Endodermal cell (in vitro differentiated cells): ENCODE data around the gene ANKS1B. TPM values are rescaled to one million over a fixed set of nuclear protein-coding genes. Genes with fewer than 3 reads are reported as not detected.

Source experiments
- DNase-seq: peaks from one replicate; pipeline ENCODE4 v3.0.0-alpha.2; 2017
- H3K27ac ChIP-seq: 2 replicates; pipeline ENCODE4 v1.5.1; 2013; ENCODE audit warnings: mild to moderate bottlenecking, low read depth, low read length, moderate library complexity
- H3K27me3 ChIP-seq: 2 replicates; pipeline ENCODE4 v1.6.1; 2013; ENCODE audit warnings: mild to moderate bottlenecking, low read length, moderate library complexity; ENCODE audit not compliant: insufficient read depth, control insufficient read depth, poor library complexity, severe bottlenecking
- H3K36me3 ChIP-seq: 2 replicates; pipeline ENCODE4 v1.7.0; 2013; ENCODE audit warnings: mild to moderate bottlenecking, low read length, moderate library complexity; ENCODE audit not compliant: control insufficient read depth, insufficient read depth
- H3K4me1 ChIP-seq: one replicate; pipeline ENCODE4 v1.7.0; 2013; ENCODE audit warnings: low read length; ENCODE audit not compliant: control insufficient read depth, insufficient read depth
- H3K4me3 ChIP-seq: 2 replicates; pipeline ENCODE4 v1.5.1; 2013; ENCODE audit warnings: mild to moderate bottlenecking, low read length, moderate library complexity
- H3K9ac ChIP-seq: 2 replicates; pipeline ENCODE4 v1.6.1; 2013; ENCODE audit warnings: mild to moderate bottlenecking, low read length, moderate library complexity; ENCODE audit not compliant: poor library complexity, severe bottlenecking; ENCODE audit errors: extremely low read depth
- H3K9me3 ChIP-seq: 2 replicates; pipeline ENCODE4 v1.6.1; 2013; ENCODE audit warnings: mild to moderate bottlenecking, low read length, moderate library complexity; ENCODE audit not compliant: control insufficient read depth
- H3K27ac Mint-ChIP-seq: 2 replicates; pipeline ENCODE4 v1.8.0; 2020; ENCODE audit warnings: mixed read lengths
- H3K27me3 Mint-ChIP-seq: 2 replicates; pipeline ENCODE4 v1.8.0; 2021; ENCODE audit warnings: mild to moderate bottlenecking, mixed read lengths; ENCODE audit not compliant: insufficient read depth
- H3K36me3 Mint-ChIP-seq: 2 replicates; pipeline ENCODE4 v1.8.0; 2020; ENCODE audit warnings: low read depth, mixed read lengths
- H3K4me1 Mint-ChIP-seq: 2 replicates; pipeline ENCODE4 v1.8.0; 2020; ENCODE audit warnings: mixed read lengths
- H3K4me3 Mint-ChIP-seq: 2 replicates; pipeline ENCODE4 v1.8.0; 2020; ENCODE audit warnings: mild to moderate bottlenecking, moderate library complexity, mixed read lengths
- H3K9me3 Mint-ChIP-seq: 2 replicates; pipeline ENCODE4 v1.8.0; 2020; ENCODE audit warnings: mild to moderate bottlenecking, mixed read lengths
- CTCF ChIP-seq: fragments of 200-600 bp; sonication (generic); conservative IDR thresholded peaks from 2 replicates; pipeline ENCODE4 v1.5.0; 2021; ENCODE audit warnings: antibody characterized with exemption, mild to moderate bottlenecking
- WGBS, 2 experiments: methylation state at CpG; one replicate each; pipeline versions ENCODE4 v1.1.5 to v1.1.7; 2013; ENCODE audit warnings: missing lambda C conversion rate in 2 of 2, mixed read lengths in 1 of 2; ENCODE audit not compliant: insufficient coverage in 1 of 2, insufficient read length in 1 of 2; 5-methylcytosine and 5-hydroxymethylcytosine counted together
- total RNA-seq, 2 donors: library from RNA; stranded (reverse); fragmentation: NEBNext Ultra II Directional in 1 of 2; extraction: Animal tissue kit (Norgen Biotek cat#: 25700) in 1 of 2; gene quantifications; 2 replicates in 1 of 2; 3 replicates in 1 of 2; pipeline ENCODE4 v1.2.1, GENCODE V29; 2021

Gene ANKS1B
- total RNA-seq, 2 donors from 2014 or later = 28.5 to 65.8 TPM

DNA sequence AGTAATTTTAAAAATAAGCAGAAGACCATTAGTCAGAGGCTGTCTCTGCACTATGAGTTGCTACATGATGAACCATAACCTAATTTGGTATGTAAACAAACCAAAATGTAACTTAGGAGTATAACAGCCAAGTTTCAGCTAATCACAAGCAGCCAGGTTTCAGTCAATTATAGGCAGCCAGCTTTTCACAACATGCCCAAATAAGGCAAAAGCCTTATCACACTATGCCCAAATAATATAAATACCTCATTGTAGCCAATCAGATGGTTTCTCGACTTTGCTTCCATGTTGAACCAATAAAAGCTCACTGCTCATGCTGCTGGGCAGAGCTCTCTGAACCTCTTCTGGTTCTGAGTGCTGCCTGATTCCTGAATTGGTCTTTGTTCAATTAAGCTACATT, 298.6 kb downstream of the ANKS1B start:
- no peaks in the 10 kb centered on the region for H3K4me1 ChIP-seq
- no peak overlapping the region for H3K4me3 ChIP-seq
- no peaks in the 10 kb centered on the region for H3K27me3 Mint-ChIP-seq
- H3K4me3 Mint-ChIP-seq = no peak overlapping the region
- DNase-seq = no peak
- no peaks in the 10 kb centered on the region for H3K27me3 ChIP-seq
- H3K27ac ChIP-seq = no peak overlapping the region
- H3K9me3 ChIP-seq = peaks cover 37% of the 10 kb centered on the region
- TF ChIP-seq CTCF = no peak
- 97 to 100% methylated on average over 1 of the region's 1 CpG for WGBS, 2 experiments
- no peaks in the 10 kb centered on the region for H3K36me3 ChIP-seq
- no peak overlapping the region for H3K27ac Mint-ChIP-seq
- peaks cover 5% of the 10 kb centered on the region for H3K4me1 Mint-ChIP-seq
- H3K9me3 Mint-ChIP-seq = peaks cover 12% of the 10 kb centered on the region
- H3K9ac ChIP-seq = no peak overlapping the region
- H3K36me3 Mint-ChIP-seq = no peaks in the 10 kb centered on the region

DNA sequence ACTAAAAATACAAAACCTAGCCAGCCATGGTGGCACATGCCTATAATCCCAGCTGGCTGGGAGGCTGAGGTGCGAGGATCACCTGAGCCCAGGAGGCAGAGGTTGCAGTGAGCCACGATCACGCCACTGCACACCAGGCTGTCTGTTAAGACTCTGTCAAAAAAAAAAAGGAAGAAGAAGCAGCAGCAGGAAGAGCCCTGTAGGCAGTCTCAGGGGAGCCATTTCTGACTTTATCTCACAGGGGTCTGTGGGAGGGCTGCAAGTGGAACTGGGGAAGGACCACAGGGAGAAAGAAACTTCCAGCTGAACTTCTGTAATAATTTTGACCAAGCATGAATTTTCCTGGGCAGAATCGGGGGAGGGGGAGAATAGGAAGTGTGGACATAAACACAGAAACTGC, 304.5 kb downstream of the ANKS1B start:
- Histone ChIP-seq H3K9ac (no peak overlapping the region), H3K36me3 (no peaks in the 10 kb centered on the region), H3K27ac (no peak overlapping the region), H3K4me3 (no peak overlapping the region), H3K9me3 (peaks cover 22% of the 10 kb centered on the region), H3K4me1 (no peaks in the 10 kb centered on the region), H3K27me3 (no peaks in the 10 kb centered on the region)
- H3K4me1 Mint-ChIP-seq = peaks cover 5% of the 10 kb centered on the region
- no peak overlapping the region for H3K4me3 Mint-ChIP-seq
- H3K27me3 Mint-ChIP-seq = no peaks in the 10 kb centered on the region
- TF ChIP-seq CTCF = no peak
- no peaks in the 10 kb centered on the region for H3K36me3 Mint-ChIP-seq
- peaks cover 4% of the 10 kb centered on the region for H3K9me3 Mint-ChIP-seq
- DNase-seq = no peak
- H3K27ac Mint-ChIP-seq = no peak overlapping the region
- WGBS, 2 experiments = 94 to 96% methylated on average over 3 to 4 of the region's 4 CpGs

DNA sequence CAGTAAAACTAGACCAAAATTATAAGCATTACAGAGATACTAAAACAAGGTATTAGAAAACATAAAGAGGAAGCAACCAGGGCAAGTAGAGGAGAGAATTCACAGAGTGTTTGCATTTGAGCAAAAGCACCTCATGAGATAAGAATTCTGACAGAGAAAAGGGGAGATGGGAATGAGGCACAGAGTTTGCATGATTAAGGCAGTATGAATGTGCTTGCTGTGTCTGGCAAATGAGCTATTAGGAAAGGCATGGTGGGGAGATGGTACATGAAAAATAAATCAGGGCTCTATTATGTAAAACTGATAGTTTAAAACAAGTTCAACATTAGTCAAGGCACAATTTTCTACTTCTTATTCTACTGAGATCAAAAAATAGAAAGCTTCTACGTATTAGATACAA, 314.1 kb downstream of the ANKS1B start:
- H3K9me3 ChIP-seq = peaks cover 9% of the 10 kb centered on the region
- WGBS, 2 experiments = 94% methylated on average over 1 of the region's 1 CpG; no CpG with 5 or more reads in 1 of the 2 experiments
- H3K9ac ChIP-seq = no peak overlapping the region
- Mint-ChIP-seq H3K9me3 (peaks cover 7% of the 10 kb centered on the region), H3K36me3 (no peaks in the 10 kb centered on the region), H3K27me3 (no peaks in the 10 kb centered on the region), H3K27ac (no peak overlapping the region), H3K4me1 (peaks cover 4% of the 10 kb centered on the region), H3K4me3 (no peak overlapping the region)
- H3K4me1 ChIP-seq = no peaks in the 10 kb centered on the region
- no peaks in the 10 kb centered on the region for H3K36me3 ChIP-seq
- no peaks in the 10 kb centered on the region for H3K27me3 ChIP-seq
- TF ChIP-seq CTCF = no peak
- no peak overlapping the region for H3K4me3 ChIP-seq
- no peak overlapping the region for H3K27ac ChIP-seq
- no peak for DNase-seq
